Aorta (tissue), 5 donors: ENCODE measurements around the gene KIF14. TPM values are rescaled to one million over a fixed set of nuclear protein-coding genes. Genes with fewer than 3 reads are reported as not detected.
A peak's percentile ranks its signal among the peaks of the same experiment; 100 is the strongest.

Experiments used
- ATAC-seq: fragments of 200-7000 bp; cut with Tn5 transposase; one replicate; pipeline ENCODE4 v1.9.1; 2022; ENCODE audit warnings: moderate library complexity; ENCODE audit not compliant: low FRiP score
- DNase-seq, 2 donors: peaks; one replicate each; pipeline ENCODE4 v3.0.0-alpha.2; 2020
- H3K27ac ChIP-seq, 2 donors: one replicate each; pipeline ENCODE4 v1.5.1; 2013; ENCODE audit warnings: low read length in 2 of 2, mild to moderate bottlenecking in 2 of 2, moderate library complexity in 2 of 2, control low read depth in 1 of 2, inconsistent platforms in 1 of 2, low read depth in 1 of 2
- H3K27me3 ChIP-seq, 2 donors: one replicate each; pipeline ENCODE4 v1.6.1; 2013; ENCODE audit warnings: control low read depth in 1 of 2, low read length in 1 of 2, mild to moderate bottlenecking in 1 of 2, moderate library complexity in 1 of 2; ENCODE audit not compliant: insufficient read depth in 2 of 2, control insufficient read depth in 1 of 2
- H3K36me3 ChIP-seq, 2 donors: one replicate each; pipeline ENCODE4 v1.6.1; 2013; ENCODE audit warnings: control low read depth in 1 of 2, low read length in 1 of 2, mild to moderate bottlenecking in 1 of 2; ENCODE audit not compliant: insufficient read depth in 2 of 2, control insufficient read depth in 1 of 2
- H3K4me1 ChIP-seq, 2 donors: one replicate each; pipeline ENCODE4 v1.6.1; 2013; ENCODE audit warnings: low read length in 2 of 2, control low read depth in 1 of 2, mild to moderate bottlenecking in 1 of 2, moderate library complexity in 1 of 2; ENCODE audit not compliant: insufficient read depth in 2 of 2, control insufficient read depth in 1 of 2
- H3K4me3 ChIP-seq, 2 donors: one replicate each; pipeline ENCODE4 v1.5.1; 2013; ENCODE audit warnings: low read length in 2 of 2, control low read depth in 1 of 2, mild to moderate bottlenecking in 1 of 2
- H3K9me3 ChIP-seq: one replicate; pipeline ENCODE4 v1.6.1; 2013; ENCODE audit warnings: mild to moderate bottlenecking, low read length; ENCODE audit not compliant: control insufficient read depth
- WGBS, 2 donors: extraction: QIAGEN DNeasy Blood & Tissue Kit; methylation state at CpG; one replicate each; pipeline ENCODE4 v1.1.7; 2013; 5-methylcytosine and 5-hydroxymethylcytosine counted together
- intact Hi-C, 2 donors: fragments of 100-400 bp; cut with DNase I; formaldehyde crosslinking; loops; one replicate each; pipeline versions ENCODE4 v1.14.2 to v1.15.0; 2022
- polyA plus RNA-seq, 2 donors: library from polyadenylated mRNA; stranded (reverse); fragments of 200-250 nt; gene quantifications; one replicate each; pipeline ENCODE4 v1.2.3, GENCODE V29; 2013
- total RNA-seq, 2 donors: library from RNA; stranded (reverse); fragmentation: NEBNext Ultra II Directional; extraction: Animal tissue kit (Norgen Biotek cat#: 25700); gene quantifications; one replicate each; pipeline ENCODE4 v1.2.1, GENCODE V29; 2021
- donor health status: healthy with polysubstance abuse.
- donor health status: Bipolar disorder and iron deficiency.
- donor health status: DM: no; HTN: no; CAD: no.
- donor health status: DM: no; HTN: no; CAD: no.
- donor health status: DM: yes; HTN: yes; CAD: no.

Gene KIF14
- total and polyA plus RNA-seq, 4 donors, result 0.13 to 0.60 (median 0.18) TPM

- no peak for ATAC-seq
- intact Hi-C loops, result no loop called here
Measured at GRCh38 chr1:200524092-200524491, 96.5 kb downstream of the KIF14 start.

GRCh38 chr1:200520735-200521134 is 99.8 kb downstream of the KIF14 start:
- Histone ChIP-seq H3K27ac (no peak overlapping the region), H3K9me3 (no peaks in the 10 kb centered on the region), H3K4me3 (no peak overlapping the region), H3K4me1 (no peaks in the 10 kb centered on the region), H3K27me3 (no peaks in the 10 kb centered on the region), H3K36me3 (no peaks in the 10 kb centered on the region)
- ATAC-seq, result no peak
- 94 to 95% methylated on average over 8 of the region's 8 CpGs for WGBS, 2 donors
- no peak for DNase-seq
- intact Hi-C loops, result no loop called here

More at GRCh38 chr1:200524092-200524491, 96.5 kb downstream of the KIF14 start:
- no peaks in the 10 kb centered on the region for H3K27me3 ChIP-seq
- H3K27ac ChIP-seq, result no peak overlapping the region
- DNase-seq, result no peak
- H3K4me1 ChIP-seq, result no peaks in the 10 kb centered on the region
- H3K4me3 ChIP-seq, result no peak overlapping the region
- H3K36me3 ChIP-seq, result no peaks in the 10 kb centered on the region
- H3K9me3 ChIP-seq, result no peaks in the 10 kb centered on the region
- 91 to 93% methylated on average over 2 of the region's 2 CpGs for WGBS, 2 donors

- ATAC-seq, result no peak
- no peaks in the 10 kb centered on the region for H3K27me3 ChIP-seq
- H3K36me3 ChIP-seq, result no peaks in the 10 kb centered on the region
- DNase-seq, result no peak
- no peak overlapping the region for H3K4me3 ChIP-seq
- WGBS, 2 donors, result 76 to 80% methylated on average over 1 of the region's 1 CpG
- H3K9me3 ChIP-seq, result no peaks in the 10 kb centered on the region
- intact Hi-C loops, result loop anchor here in 1 of 2 donors (10.0 kb wide), 1 partner anchor 834 kb away; no protein-coding TSS in a partner anchor
- H3K4me1 ChIP-seq, result no peaks in the 10 kb centered on the region
- H3K27ac ChIP-seq, result no peak overlapping the region
Measured at GRCh38 chr1:200518524-200518923, 102.0 kb downstream of the KIF14 start.

- intact Hi-C loops, result loop anchor here in 1 of 2 donors (10.0 kb wide), 1 partner anchor 827 kb away; no protein-coding TSS in a partner anchor
- no peak for ATAC-seq
- WGBS, 2 donors, result 10 to 13% methylated on average over 3 of the region's 3 CpGs
Measured at GRCh38 chr1:200512191-200512590, 108.4 kb downstream of the KIF14 start.

GRCh38 chr1:200510228-200510623 is 110.3 kb downstream of the KIF14 start:
- intact Hi-C loops, result loop anchor here in 1 of 2 donors (10.0 kb wide), 1 partner anchor 825 kb away; no protein-coding TSS in a partner anchor
- peak; percentile 91 for ATAC-seq
- peaks cover 2% of the 10 kb centered on the region for H3K9me3 ChIP-seq
- peak in 1 of 2 donors; percentile 68 for DNase-seq
- no peaks in the 10 kb centered on the region for H3K4me1 ChIP-seq
- H3K4me3 ChIP-seq, result no peak overlapping the region
- no peak overlapping the region for H3K27ac ChIP-seq
- H3K36me3 ChIP-seq, result no peaks in the 10 kb centered on the region
- no peaks in the 10 kb centered on the region for H3K27me3 ChIP-seq
- WGBS, 2 donors, result 18 to 20% methylated on average over 4 of the region's 4 CpGs

More at GRCh38 chr1:200512191-200512590, 108.4 kb downstream of the KIF14 start:
- no peak for DNase-seq
- H3K4me1 ChIP-seq, result no peaks in the 10 kb centered on the region
- H3K9me3 ChIP-seq, result peaks cover 2% of the 10 kb centered on the region
- H3K4me3 ChIP-seq, result no peak overlapping the region
- no peak overlapping the region for H3K27ac ChIP-seq
- no peaks in the 10 kb centered on the region for H3K36me3 ChIP-seq
- no peaks in the 10 kb centered on the region for H3K27me3 ChIP-seq

- DNase-seq, result no peak
- 73 to 74% methylated on average over 12 of the region's 12 CpGs for WGBS, 2 donors
- Histone ChIP-seq H3K4me1 (no peaks in the 10 kb centered on the region), H3K27ac (no peak overlapping the region), H3K27me3 (no peaks in the 10 kb centered on the region), H3K4me3 (no peak overlapping the region), H3K36me3 (no peaks in the 10 kb centered on the region), H3K9me3 (peaks cover 2% of the 10 kb centered on the region)
- intact Hi-C loops, result no loop called here
- ATAC-seq, result no peak
Measured at GRCh38 chr1:200506471-200506870, 114.1 kb downstream of the KIF14 start.

GRCh38 chr1:200505257-200505656 is 115.3 kb downstream of the KIF14 start:
- H3K27ac ChIP-seq, result no peak overlapping the region
- WGBS, 2 donors, result 67 to 77% methylated on average over 1 of the region's 1 CpG
- ATAC-seq, result no peak
- no peaks in the 10 kb centered on the region for H3K27me3 ChIP-seq
- no peak for DNase-seq
- peaks cover 2% of the 10 kb centered on the region for H3K9me3 ChIP-seq
- no peaks in the 10 kb centered on the region for H3K4me1 ChIP-seq
- intact Hi-C loops, result no loop called here
- H3K36me3 ChIP-seq, result no peaks in the 10 kb centered on the region
- H3K4me3 ChIP-seq, result no peak overlapping the region

Other genes with a start within 250 kb of the KIF14 start
- 10 to 100 TPM; 12.8 to 13.1 TPM for gene ZNF281, start 210.7 kb downstream of the KIF14 start, total RNA-seq
- 1 to 10 TPM; 2.1 to 3.2 TPM for gene ZNF281, start 210.7 kb downstream of the KIF14 start, polyA plus RNA-seq
- 10 to 100 TPM; 22.9 to 28.7 TPM for gene DDX59, start 49.2 kb upstream of the KIF14 start, total RNA-seq
- 10 to 100 TPM; 20.9 to 23.3 TPM for gene DDX59, start 49.2 kb upstream of the KIF14 start, polyA plus RNA-seq
- 10 to 100 TPM; 46.9 to 51.9 TPM for gene CAMSAP2, start 118.1 kb upstream of the KIF14 start, total RNA-seq
- 10 to 100 TPM; 10.1 to 16.8 TPM for gene CAMSAP2, start 118.1 kb upstream of the KIF14 start, polyA plus RNA-seq